ENCODE measurements around the gene CEBPE. TPM values are rescaled to one million over a fixed set of nuclear protein-coding genes. Genes with fewer than 3 reads are reported as not detected.

Gene CEBPE
- total RNA-seq, 4 donors from 2014 or later = not detected

- 90 to 93% methylated on average over 3 of the region's 3 CpGs for WGBS, 2 donors
- DNase-seq = no peak
- no peaks in the 10 kb centered on the region for H3K27me3 ChIP-seq
- no peak overlapping the region for H3K27ac ChIP-seq
- TF ChIP-seq CTCF (IDR thresholded peaks at IDR 0.05) (no peak), POLR2A (IDR thresholded peaks at IDR 0.05) (no peak)
- peaks cover 49 to 71% of the 10 kb centered on the region in 2 donors for H3K36me3 ChIP-seq
- intact Hi-C loops (cut with DNase I) = no loop called here
- H3K4me1 ChIP-seq = peaks cover 2 to 8% of the 10 kb centered on the region in 2 donors
- no peaks in the 10 kb centered on the region for H3K9me3 ChIP-seq
- no peak overlapping the region for H3K4me3 ChIP-seq (replicated peaks in 1 of 3)
Observed at GRCh38 chr14:23085458-23085857, 33.6 kb downstream of the CEBPE start.

GRCh38 chr14:23080474-23080873 lies 38.6 kb downstream of the CEBPE start:
- TF ChIP-seq POLR2A (IDR thresholded peaks at IDR 0.05) = no peak
- no peak for TF ChIP-seq CTCF (IDR thresholded peaks at IDR 0.05)
- no peaks in the 10 kb centered on the region for H3K9me3 ChIP-seq
- no peak for DNase-seq
- intact Hi-C loops (cut with DNase I) = no loop called here
- no peak overlapping the region for H3K27ac ChIP-seq
- no peak overlapping the region for H3K4me3 ChIP-seq (replicated peaks in 1 of 3)
- no peaks in the 10 kb centered on the region for H3K27me3 ChIP-seq
- peaks cover 0 to 3% of the 10 kb centered on the region in 2 donors for H3K4me1 ChIP-seq
- peaks cover 69 to 83% of the 10 kb centered on the region in 2 donors for H3K36me3 ChIP-seq
- 75 to 80% methylated on average over 1 of the region's 1 CpG for WGBS, 2 donors

GRCh38 chr14:23079716-23080115 lies 39.3 kb downstream of the CEBPE start:
- no peak for DNase-seq
- H3K36me3 ChIP-seq = peaks cover 73 to 75% of the 10 kb centered on the region in 2 donors
- 94 to 95% methylated on average over 2 of the region's 2 CpGs for WGBS, 2 donors
- H3K4me3 ChIP-seq (replicated peaks in 1 of 3) = no peak overlapping the region
- H3K4me1 ChIP-seq = peaks cover 0 to 3% of the 10 kb centered on the region in 2 donors
- no peaks in the 10 kb centered on the region for H3K27me3 ChIP-seq
- H3K27ac ChIP-seq = no peak overlapping the region
- no peak for TF ChIP-seq POLR2A (IDR thresholded peaks at IDR 0.05)
- TF ChIP-seq CTCF (IDR thresholded peaks at IDR 0.05) = no peak
- no peaks in the 10 kb centered on the region for H3K9me3 ChIP-seq
- intact Hi-C loops (cut with DNase I) = loop anchor here (5.0 kb wide), 1 partner anchor 108 kb away; no protein-coding TSS in a partner anchor

- Histone ChIP-seq H3K9me3 (no peaks in the 10 kb centered on the region), H3K27ac (peak overlapping the region in 1 of 3 donors; percentile 2), H3K4me3 (replicated peaks in 1 of 3) (no peak overlapping the region), H3K27me3 (no peaks in the 10 kb centered on the region), H3K4me1 (peaks cover 0 to 3% of the 10 kb centered on the region in 2 donors), H3K36me3 (peaks cover 79 to 80% of the 10 kb centered on the region in 2 donors)
- TF ChIP-seq POLR2A (IDR thresholded peaks at IDR 0.05) (no peak), CTCF (IDR thresholded peaks at IDR 0.05) (no peak)
- 58 to 66% methylated on average over 2 of the region's 2 CpGs for WGBS, 2 donors
- DNase-seq = peak in 1 of 2 donors; percentile 36
- intact Hi-C loops (cut with DNase I) = loop anchor here (5.0 kb wide), 1 partner anchor 109 kb away; no protein-coding TSS in a partner anchor
Observed at GRCh38 chr14:23078692-23079116, 40.4 kb downstream of the CEBPE start.

GRCh38 chr14:23077962-23078361 lies 41.1 kb downstream of the CEBPE start:
- intact Hi-C loops (cut with DNase I) = loop anchor here (5.0 kb wide), 1 partner anchor 109 kb away; no protein-coding TSS in a partner anchor
- no peak overlapping the region for H3K4me3 ChIP-seq (replicated peaks in 1 of 3)
- H3K36me3 ChIP-seq = peaks cover 83 to 84% of the 10 kb centered on the region in 2 donors
- no peaks in the 10 kb centered on the region for H3K27me3 ChIP-seq
- 87 to 94% methylated on average over 5 of the region's 5 CpGs for WGBS, 2 donors
- peaks cover 0 to 3% of the 10 kb centered on the region in 2 donors for H3K4me1 ChIP-seq
- no peak for DNase-seq
- H3K27ac ChIP-seq = peak overlapping the region in 2 of 3 donors; percentile 2 to 22
- TF ChIP-seq CTCF (IDR thresholded peaks at IDR 0.05) (no peak), POLR2A (IDR thresholded peaks at IDR 0.05) (no peak)
- H3K9me3 ChIP-seq = no peaks in the 10 kb centered on the region
